Suprapubic skin (tissue), 4 donors: ENCODE data around the gene WWC1. TPM values are rescaled to one million over a fixed set of nuclear protein-coding genes. Genes with fewer than 3 reads are reported as not detected.

ENCODE experiments used
- DNase-seq, 2 donors: peaks; one replicate each; pipeline ENCODE4 v3.0.0-alpha.2; 2019; ENCODE audit warnings: low spot score in 2 of 2
- H3K27ac ChIP-seq: fragments of 200-600 bp; sonication (generic); one replicate; pipeline ENCODE4 v1.5.1; 2019
- H3K27me3 ChIP-seq: fragments of 200-600 bp; sonication (generic); one replicate; pipeline ENCODE4 v1.5.1; 2019
- H3K36me3 ChIP-seq: fragments of 200-600 bp; sonication (generic); one replicate; pipeline ENCODE4 v1.5.1; 2019
- H3K4me1 ChIP-seq: fragments of 200-600 bp; sonication (generic); one replicate; pipeline ENCODE4 v1.5.1; 2019
- H3K4me3 ChIP-seq: fragments of 200-600 bp; sonication (generic); one replicate; pipeline ENCODE4 v1.5.1; 2019; ENCODE audit warnings: mild to moderate bottlenecking
- H3K9me3 ChIP-seq: fragments of 200-600 bp; sonication (generic); one replicate; pipeline ENCODE4 v1.5.1; 2019
- EP300 ChIP-seq: sonication (generic); formaldehyde crosslinking; IDR thresholded peaks from one replicate; pipeline ENCODE4 v1.6.1; 2017; ENCODE audit warnings: antibody characterized with exemption
- POLR2A ChIP-seq, 2 donors: fragments of 450-650 bp; IDR thresholded peaks; one replicate each; pipeline ENCODE4 v1.6.1; 2017; ENCODE audit warnings: antibody characterized with exemption in 2 of 2, mild to moderate bottlenecking in 2 of 2, moderate library complexity in 2 of 2
- POLR2AphosphoS5 ChIP-seq, 3 donors: sonication (generic); formaldehyde crosslinking; IDR thresholded peaks; one replicate each; pipeline ENCODE4 v1.6.1; 2017; ENCODE audit warnings: antibody characterized with exemption in 3 of 3
- WGBS: methylation state at CpG from one replicate; pipeline ENCODE4 v1.1.5; 2018; 5-methylcytosine and 5-hydroxymethylcytosine counted together
- total RNA-seq, 4 donors: library from RNA; depleted of rRNA; stranded (reverse); fragments of >200 nt; gene quantifications; one replicate each; pipeline ENCODE4 v1.1.0, GENCODE V29; 2016
- TF ChIP-seq, protein P1 (sequence below), 2 donors: fragments of 200-600 bp in 1 of 2; fragments of 450-650 bp in 1 of 2; sonication (generic) in 1 of 2; IDR thresholded peaks; one replicate each; pipeline ENCODE4 v1.5.1; 2016 to 2019; ENCODE audit warnings: antibody characterized with exemption in 2 of 2, mild to moderate bottlenecking in 1 of 2, moderate library complexity in 1 of 2

Gene WWC1
- total RNA-seq, 4 donors from 2014 or later: 28.3 to 38.3 (median 31.6) TPM

DNA sequence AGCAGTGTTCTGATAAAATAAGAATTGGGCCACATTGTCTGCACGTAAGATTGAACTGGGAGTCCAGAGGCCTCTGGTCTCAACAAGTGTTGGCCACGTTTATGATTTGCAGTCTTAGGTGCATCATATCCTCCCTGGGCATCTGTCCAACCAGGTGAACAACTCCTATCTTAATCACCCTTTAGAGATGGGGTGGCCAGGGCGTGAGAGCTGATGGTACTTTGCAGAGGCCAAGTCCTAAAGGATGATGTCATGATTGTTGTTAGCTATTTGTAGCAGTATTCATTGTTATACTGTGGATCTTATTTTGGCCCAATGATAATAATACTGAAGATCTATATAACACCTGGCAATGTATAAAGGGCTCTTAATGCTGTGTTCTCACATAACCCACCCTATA lies 121.6 kb downstream of the WWC1 start:
- Histone ChIP-seq H3K36me3 (no peaks in the 10 kb centered on the region), H3K4me3 (no peak overlapping the region)
- 72% methylated on average over 3 of the region's 3 CpGs for WGBS

DNA sequence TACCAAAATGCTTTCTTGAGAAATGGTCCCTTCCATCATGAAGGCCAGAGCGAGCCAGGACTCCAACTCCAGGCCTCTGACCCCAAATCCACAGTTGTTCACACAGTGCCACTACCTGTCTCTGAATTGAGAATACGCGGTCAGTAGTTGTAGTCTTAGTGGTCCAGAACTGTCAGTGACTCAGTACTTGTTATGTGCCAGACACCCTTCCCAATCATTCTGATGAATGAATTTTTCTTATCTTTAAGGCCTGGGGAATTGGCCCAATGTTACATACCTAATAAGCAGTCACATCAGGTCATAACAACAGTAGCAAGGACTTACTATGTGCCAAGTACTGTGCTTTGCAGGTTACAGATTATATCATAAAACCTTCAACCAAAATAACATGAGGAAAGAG lies 122.2 kb downstream of the WWC1 start:
- no peak for DNase-seq
- Histone ChIP-seq H3K4me1 (peaks cover 9% of the 10 kb centered on the region), H3K27me3 (no peaks in the 10 kb centered on the region), H3K9me3 (no peaks in the 10 kb centered on the region), H3K36me3 (no peaks in the 10 kb centered on the region), H3K4me3 (no peak overlapping the region), H3K27ac (no peak overlapping the region)
- TF ChIP-seq EP300 (no peak), POLR2A (IDR thresholded peaks at IDR 0.05) (no peak), POLR2AphosphoS5 (IDR thresholded peaks at IDR 0.05) (no peak)
- TF ChIP-seq, protein P1, sequence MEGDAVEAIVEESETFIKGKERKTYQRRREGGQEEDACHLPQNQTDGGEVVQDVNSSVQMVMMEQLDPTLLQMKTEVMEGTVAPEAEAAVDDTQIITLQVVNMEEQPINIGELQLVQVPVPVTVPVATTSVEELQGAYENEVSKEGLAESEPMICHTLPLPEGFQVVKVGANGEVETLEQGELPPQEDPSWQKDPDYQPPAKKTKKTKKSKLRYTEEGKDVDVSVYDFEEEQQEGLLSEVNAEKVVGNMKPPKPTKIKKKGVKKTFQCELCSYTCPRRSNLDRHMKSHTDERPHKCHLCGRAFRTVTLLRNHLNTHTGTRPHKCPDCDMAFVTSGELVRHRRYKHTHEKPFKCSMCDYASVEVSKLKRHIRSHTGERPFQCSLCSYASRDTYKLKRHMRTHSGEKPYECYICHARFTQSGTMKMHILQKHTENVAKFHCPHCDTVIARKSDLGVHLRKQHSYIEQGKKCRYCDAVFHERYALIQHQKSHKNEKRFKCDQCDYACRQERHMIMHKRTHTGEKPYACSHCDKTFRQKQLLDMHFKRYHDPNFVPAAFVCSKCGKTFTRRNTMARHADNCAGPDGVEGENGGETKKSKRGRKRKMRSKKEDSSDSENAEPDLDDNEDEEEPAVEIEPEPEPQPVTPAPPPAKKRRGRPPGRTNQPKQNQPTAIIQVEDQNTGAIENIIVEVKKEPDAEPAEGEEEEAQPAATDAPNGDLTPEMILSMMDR (IDR thresholded peaks at IDR 0.05): no peak
- WGBS: 100% methylated on average over 3 of the region's 3 CpGs

More for the DNA sequence above, 121.6 kb downstream of the WWC1 start:
- Histone ChIP-seq H3K27me3 (no peaks in the 10 kb centered on the region), H3K27ac (no peak overlapping the region), H3K4me1 (peaks cover 9% of the 10 kb centered on the region), H3K9me3 (no peaks in the 10 kb centered on the region)
- DNase-seq: no peak
- no peak for TF ChIP-seq EP300
- TF ChIP-seq POLR2AphosphoS5 (IDR thresholded peaks at IDR 0.05): no peak
- TF ChIP-seq, protein P1 (IDR thresholded peaks at IDR 0.05): no peak
- TF ChIP-seq POLR2A (IDR thresholded peaks at IDR 0.05): no peak

DNA sequence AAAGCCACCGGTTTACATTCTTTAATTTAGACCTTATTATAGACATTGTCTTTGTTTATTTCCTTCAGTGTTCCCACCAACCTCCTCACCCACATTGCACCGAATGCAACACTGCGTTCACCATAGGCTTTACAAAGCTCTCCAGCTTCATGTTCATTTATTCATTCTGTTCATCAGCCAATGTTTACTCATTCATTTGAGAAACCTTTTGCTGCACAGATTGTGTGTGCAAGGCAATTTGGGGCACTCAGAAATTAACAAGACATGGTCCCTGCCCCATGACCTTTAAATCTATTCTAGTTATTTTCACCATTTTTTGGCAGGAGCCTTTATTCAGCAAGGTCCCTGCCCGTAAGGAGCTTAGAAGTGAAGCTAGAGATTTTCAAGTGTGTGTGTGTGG lies 124.0 kb downstream of the WWC1 start:
- Histone ChIP-seq H3K27me3 (no peaks in the 10 kb centered on the region), H3K4me1 (no peaks in the 10 kb centered on the region), H3K9me3 (no peaks in the 10 kb centered on the region), H3K4me3 (no peak overlapping the region), H3K27ac (no peak overlapping the region), H3K36me3 (no peaks in the 10 kb centered on the region)
- TF ChIP-seq EP300 (no peak), POLR2AphosphoS5 (IDR thresholded peaks at IDR 0.05) (no peak), POLR2A (IDR thresholded peaks at IDR 0.05) (no peak)
- TF ChIP-seq, protein P1 (IDR thresholded peaks at IDR 0.05): no peak
- 67% methylated on average over 4 of the region's 4 CpGs for whole genome bisulfite sequencing
- no peak for DNase-seq

DNA sequence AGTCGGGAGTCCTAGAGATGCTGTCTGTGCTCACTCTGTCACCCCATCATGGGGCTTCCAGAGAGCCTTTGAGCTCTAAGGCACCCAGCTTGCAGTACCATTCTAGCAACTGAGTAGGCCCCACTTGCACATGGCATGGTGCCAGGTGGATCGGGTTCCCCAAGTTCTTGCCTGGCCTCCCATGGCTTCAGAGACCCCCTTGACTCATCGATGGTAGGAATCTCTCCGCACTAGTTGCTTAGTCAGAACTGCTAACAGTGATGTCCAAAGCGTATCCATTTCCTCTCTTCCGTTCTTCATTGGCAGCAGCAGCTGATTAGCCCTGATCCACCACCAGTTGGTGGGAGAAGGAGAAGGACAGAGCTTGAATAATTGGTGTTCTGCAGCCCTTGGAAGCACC lies 124.5 kb downstream of the WWC1 start:
- WGBS: 73% methylated on average over 5 of the region's 6 CpGs
- Histone ChIP-seq H3K9me3 (no peaks in the 10 kb centered on the region), H3K4me3 (no peak overlapping the region), H3K27ac (no peak overlapping the region), H3K27me3 (no peaks in the 10 kb centered on the region), H3K36me3 (no peaks in the 10 kb centered on the region), H3K4me1 (no peaks in the 10 kb centered on the region)
- TF ChIP-seq POLR2AphosphoS5 (IDR thresholded peaks at IDR 0.05) (no peak), EP300 (no peak), POLR2A (IDR thresholded peaks at IDR 0.05) (no peak)
- TF ChIP-seq, protein P1 (IDR thresholded peaks at IDR 0.05): no peak
- DNase-seq: no peak

DNA sequence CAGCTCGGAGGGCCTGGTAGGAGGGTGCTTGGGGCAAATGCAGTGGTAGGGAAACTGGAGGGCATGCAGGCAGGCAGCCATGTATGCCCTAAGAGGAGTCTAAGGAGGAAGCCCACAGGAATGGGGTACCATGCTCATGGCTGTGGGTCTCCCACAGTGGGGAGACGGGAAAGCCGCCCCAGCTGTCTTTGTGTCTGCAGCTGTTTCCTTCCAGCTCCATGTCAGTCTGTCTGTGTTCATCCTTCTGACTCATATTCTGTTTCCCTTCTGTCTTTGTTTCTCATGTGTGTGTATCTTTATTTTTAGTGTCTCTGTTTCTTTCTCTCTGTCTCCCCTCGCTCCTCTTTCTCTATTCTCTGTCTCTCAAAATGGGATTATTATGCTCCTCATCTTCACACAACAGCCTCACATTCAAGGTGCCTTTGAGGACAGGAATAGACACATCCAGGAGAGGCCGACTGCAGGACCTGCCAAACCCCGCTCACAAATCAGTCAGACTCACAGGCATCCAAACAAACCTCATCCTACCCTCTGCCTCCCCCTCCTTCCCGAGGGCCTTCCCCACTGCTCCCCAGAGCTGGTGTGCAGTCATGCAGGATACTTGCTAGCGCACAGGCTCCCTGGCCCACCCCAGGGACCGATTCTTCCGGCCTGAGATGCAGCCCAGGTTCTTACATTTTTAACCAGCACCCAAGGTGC lies 126.4 kb downstream of the WWC1 start:
- Histone ChIP-seq H3K27me3 (no peaks in the 10 kb centered on the region), H3K9me3 (no peaks in the 10 kb centered on the region), H3K4me3 (no peak overlapping the region), H3K4me1 (no peaks in the 10 kb centered on the region), H3K36me3 (no peaks in the 10 kb centered on the region), H3K27ac (no peak overlapping the region)
- TF ChIP-seq POLR2A (IDR thresholded peaks at IDR 0.05): no peak
- no peak for TF ChIP-seq POLR2AphosphoS5 (IDR thresholded peaks at IDR 0.05)
- TF ChIP-seq, protein P1 (IDR thresholded peaks at IDR 0.05): no peak
- no peak for TF ChIP-seq EP300
- WGBS: 75% methylated on average over 10 of the region's 10 CpGs
- DNase-seq: no peak
